ENCODE measurements around the gene ANO6. TPM values are rescaled to one million over a fixed set of nuclear protein-coding genes. Genes with fewer than 3 reads are reported as not detected.

The ANO6 gene
- total RNA-seq, 4 donors from 2014 or later: 16.9 to 23.0 (median 20.4) TPM

GRCh38 chr12:45377815-45378214, 161.9 kb downstream of the ANO6 start:
- in situ Hi-C loops (cut with MboI; ENCODE audit: low pct_ligation_motif_present in 1 of 4, low pct_unique_long_range_greater_than_20kb in 1 of 4, low sequenced_read_pairs in 3 of 4) (loop anchor here in 1 of 4 donors (25.0 kb wide), 1 partner anchor 166 kb away; the partner anchor contains the start of gene ANO6), intact Hi-C loops (cut with DNase I; ENCODE audit: low total_unique reads) (no loop called here)
- TF ChIP-seq EP300 (IDR thresholded peaks at IDR 0.05; ENCODE audit: low read depth): no peak
- no peak for TF ChIP-seq POLR2AphosphoS5 (IDR thresholded peaks at IDR 0.05)
- TF ChIP-seq, protein P1, sequence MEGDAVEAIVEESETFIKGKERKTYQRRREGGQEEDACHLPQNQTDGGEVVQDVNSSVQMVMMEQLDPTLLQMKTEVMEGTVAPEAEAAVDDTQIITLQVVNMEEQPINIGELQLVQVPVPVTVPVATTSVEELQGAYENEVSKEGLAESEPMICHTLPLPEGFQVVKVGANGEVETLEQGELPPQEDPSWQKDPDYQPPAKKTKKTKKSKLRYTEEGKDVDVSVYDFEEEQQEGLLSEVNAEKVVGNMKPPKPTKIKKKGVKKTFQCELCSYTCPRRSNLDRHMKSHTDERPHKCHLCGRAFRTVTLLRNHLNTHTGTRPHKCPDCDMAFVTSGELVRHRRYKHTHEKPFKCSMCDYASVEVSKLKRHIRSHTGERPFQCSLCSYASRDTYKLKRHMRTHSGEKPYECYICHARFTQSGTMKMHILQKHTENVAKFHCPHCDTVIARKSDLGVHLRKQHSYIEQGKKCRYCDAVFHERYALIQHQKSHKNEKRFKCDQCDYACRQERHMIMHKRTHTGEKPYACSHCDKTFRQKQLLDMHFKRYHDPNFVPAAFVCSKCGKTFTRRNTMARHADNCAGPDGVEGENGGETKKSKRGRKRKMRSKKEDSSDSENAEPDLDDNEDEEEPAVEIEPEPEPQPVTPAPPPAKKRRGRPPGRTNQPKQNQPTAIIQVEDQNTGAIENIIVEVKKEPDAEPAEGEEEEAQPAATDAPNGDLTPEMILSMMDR (IDR thresholded peaks at IDR 0.05): no peak
- no peak for TF ChIP-seq POLR2A (IDR thresholded peaks at IDR 0.05)
- 71 to 82% methylated on average over 1 of the region's 1 CpG for WGBS, 2 donors (ENCODE audit: low coverage in 1 of 2)
- Histone ChIP-seq H3K4me3 (no peak overlapping the region), H3K36me3 (no peaks in the 10 kb centered on the region), H3K4me1 (no peaks in the 10 kb centered on the region), H3K27me3 (no peaks in the 10 kb centered on the region), H3K27ac (no peak overlapping the region), H3K9me3 (no peaks in the 10 kb centered on the region)
- DNase-seq: no peak

DNA sequence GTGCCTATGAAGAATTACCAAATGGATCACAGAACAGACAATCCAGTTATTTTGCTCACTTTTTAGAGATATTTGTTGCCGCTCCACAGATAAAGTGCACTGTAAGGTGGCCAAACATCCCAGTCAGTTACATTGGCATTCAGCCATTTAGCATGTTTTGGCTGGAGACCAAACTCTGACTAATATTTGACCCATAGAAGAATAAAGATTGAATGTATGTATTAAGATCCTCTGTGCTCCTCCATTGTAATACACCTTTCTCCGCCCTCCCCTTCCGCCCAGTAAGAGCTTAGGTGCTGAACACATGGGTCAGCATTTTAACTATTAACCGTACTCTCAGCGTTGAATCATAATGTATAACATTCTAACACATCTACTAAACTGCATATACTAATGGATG, 163.4 kb downstream of the ANO6 start:
- in situ Hi-C loops (cut with MboI; ENCODE audit: low pct_ligation_motif_present in 1 of 4, low pct_unique_long_range_greater_than_20kb in 1 of 4, low sequenced_read_pairs in 3 of 4) (loop anchor here in 1 of 4 donors (25.0 kb wide), 1 partner anchor 167 kb away; the partner anchor contains the start of gene ANO6), intact Hi-C loops (cut with DNase I; ENCODE audit: low total_unique reads) (no loop called here)
- no peak overlapping the region for H3K4me3 ChIP-seq
- H3K9me3 ChIP-seq: no peaks in the 10 kb centered on the region
- H3K27ac ChIP-seq: no peak overlapping the region
- H3K36me3 ChIP-seq: no peaks in the 10 kb centered on the region
- no peak for TF ChIP-seq POLR2A (IDR thresholded peaks at IDR 0.05)
- TF ChIP-seq POLR2AphosphoS5 (IDR thresholded peaks at IDR 0.05): no peak
- TF ChIP-seq, protein P1 (IDR thresholded peaks at IDR 0.05): no peak
- no peak for TF ChIP-seq EP300 (IDR thresholded peaks at IDR 0.05; ENCODE audit: low read depth)
- H3K27me3 ChIP-seq: no peaks in the 10 kb centered on the region
- H3K4me1 ChIP-seq: no peaks in the 10 kb centered on the region
- 93 to 97% methylated on average over 5 of the region's 5 CpGs for WGBS, 2 donors (ENCODE audit: low coverage in 1 of 2)
- no peak for DNase-seq

DNA sequence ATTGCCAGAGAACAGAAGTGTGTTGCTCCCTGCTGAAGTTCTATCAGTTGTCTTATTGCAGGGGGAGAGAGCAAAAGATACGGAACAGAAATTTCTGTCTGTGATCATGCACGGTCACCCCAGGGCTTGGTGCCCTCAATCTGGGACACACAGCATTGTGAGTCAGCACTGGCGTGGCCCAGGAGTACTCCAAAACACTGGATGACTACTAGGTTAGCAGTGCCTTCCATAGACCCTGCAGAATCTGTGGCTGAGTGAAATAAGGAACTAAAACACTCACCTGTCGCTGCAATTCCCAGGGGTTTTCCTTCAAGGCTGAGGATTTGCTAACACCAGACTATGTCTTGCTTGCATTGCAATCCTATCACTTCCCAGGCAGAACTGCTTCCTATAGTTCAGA, 165.5 kb downstream of the ANO6 start:
- intact Hi-C loops (cut with DNase I; ENCODE audit: low total_unique reads): loop anchor here (10.0 kb wide), 1 partner anchor 197 kb away; no protein-coding TSS in a partner anchor
- H3K27me3 ChIP-seq: no peaks in the 10 kb centered on the region
- H3K9me3 ChIP-seq: no peaks in the 10 kb centered on the region
- no peaks in the 10 kb centered on the region for H3K36me3 ChIP-seq
- WGBS, 2 donors (ENCODE audit: low coverage in 1 of 2): 52 to 87% methylated on average over 2 to 4 of the region's 4 CpGs
- no peaks in the 10 kb centered on the region for H3K4me1 ChIP-seq
- H3K27ac ChIP-seq: no peak overlapping the region
- in situ Hi-C loops (cut with MboI; ENCODE audit: low pct_ligation_motif_present in 1 of 4, low pct_unique_long_range_greater_than_20kb in 1 of 4, low sequenced_read_pairs in 3 of 4): loop anchor here in 3 of 4 donors (10.0 to 25.0 kb wide), 2 partner anchors 169 to 197 kb away; partner anchors contain the start of gene ANO6 (in 1 of the 3)
- TF ChIP-seq POLR2A (IDR thresholded peaks at IDR 0.05) (no peak), EP300 (IDR thresholded peaks at IDR 0.05; ENCODE audit: low read depth) (no peak), POLR2AphosphoS5 (IDR thresholded peaks at IDR 0.05) (no peak)
- TF ChIP-seq, protein P1 (IDR thresholded peaks at IDR 0.05): no peak
- H3K4me3 ChIP-seq: no peak overlapping the region
- DNase-seq: no peak

DNA sequence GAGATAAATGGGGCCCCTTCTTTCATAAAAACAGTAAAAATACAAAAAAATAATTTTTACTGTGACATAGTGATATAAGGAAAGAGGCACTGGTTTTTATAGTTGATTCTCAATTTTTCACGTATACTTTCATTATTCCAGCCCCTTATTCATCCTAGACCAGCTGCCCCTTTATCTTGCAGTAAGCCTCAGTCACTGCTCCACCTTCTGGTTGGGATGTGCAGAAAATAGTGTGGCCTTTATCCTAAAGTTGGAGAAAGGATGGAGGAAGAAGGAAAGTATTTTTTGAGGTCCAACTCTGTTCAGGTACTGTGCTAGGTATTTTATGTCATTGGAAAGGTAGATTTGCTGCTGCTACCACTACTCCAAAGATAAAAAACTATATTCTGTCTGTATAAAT, 172.7 kb downstream of the ANO6 start:
- Histone ChIP-seq H3K4me3 (no peak overlapping the region), H3K9me3 (no peaks in the 10 kb centered on the region), H3K27me3 (no peaks in the 10 kb centered on the region), H3K36me3 (no peaks in the 10 kb centered on the region), H3K27ac (no peak overlapping the region), H3K4me1 (no peaks in the 10 kb centered on the region)
- 30 to 35% methylated on average over 1 of the region's 1 CpG for WGBS, 2 donors (ENCODE audit: low coverage in 1 of 2)
- in situ Hi-C loops (cut with MboI; ENCODE audit: low pct_ligation_motif_present in 1 of 4, low pct_unique_long_range_greater_than_20kb in 1 of 4, low sequenced_read_pairs in 3 of 4) (loop anchor here in 3 of 4 donors (10.0 to 25.0 kb wide), 2 partner anchors 176 to 204 kb away; partner anchors contain the start of gene ANO6 (in 1 of the 3)), intact Hi-C loops (cut with DNase I; ENCODE audit: low total_unique reads) (loop anchor here (10.0 kb wide), 1 partner anchor 204 kb away; no protein-coding TSS in a partner anchor)
- peak; percentile 15 for DNase-seq
- TF ChIP-seq POLR2AphosphoS5 (IDR thresholded peaks at IDR 0.05) (no peak), EP300 (IDR thresholded peaks at IDR 0.05; ENCODE audit: low read depth) (no peak), POLR2A (IDR thresholded peaks at IDR 0.05) (no peak)
- TF ChIP-seq, protein P1 (IDR thresholded peaks at IDR 0.05): peak; percentile 35 to 49 (median 45)
